HepG2 (cell line): ENCODE measurements around the gene TYMP. TPM values are rescaled to one million over a fixed set of nuclear protein-coding genes. Genes with fewer than 3 reads are reported as not detected.

Experiments used
- ATF7-NPFF ChIP-seq: sonication (generic); formaldehyde crosslinking; IDR thresholded peaks from 2 replicates; pipeline ENCODE4 v1.8.1; 2023; ENCODE audit warnings: mild to moderate bottlenecking, low read depth, missing genetic modification reagents, moderate library complexity
- CREM ChIP-seq, 2 experiments: sonication (generic) in 1 of 2; formaldehyde crosslinking in 1 of 2; IDR thresholded peaks; 2 replicates each; pipeline versions ENCODE4 v1.4.0 to v1.6.1; 2016 to 2020; ENCODE audit warnings: antibody characterized with exemption in 1 of 2, mild to moderate bottlenecking in 1 of 2, missing genetic modification reagents in 1 of 2
- DMAP1 ChIP-seq: IDR thresholded peaks from 2 replicates; pipeline ENCODE4 v1.6.1; 2016
- HDAC1 ChIP-seq: sonication (generic); formaldehyde crosslinking; IDR thresholded peaks from 2 replicates; pipeline ENCODE4 v1.5.1; 2020; ENCODE audit warnings: mild to moderate bottlenecking, missing genetic modification reagents
- JUNB ChIP-seq: sonication (generic); formaldehyde crosslinking; IDR thresholded peaks from 2 replicates; pipeline ENCODE4 v1.8.0; 2022; ENCODE audit warnings: missing genetic modification reagents, mild to moderate bottlenecking, borderline replicate concordance
- KLF13 ChIP-seq: sonication (generic); formaldehyde crosslinking; IDR thresholded peaks from 2 replicates; pipeline ENCODE4 v1.4.0; 2020; ENCODE audit warnings: mild to moderate bottlenecking, missing genetic modification reagents
- SALL1 ChIP-seq: sonication (generic); formaldehyde crosslinking; IDR thresholded peaks from 2 replicates; pipeline ENCODE4 v1.8.0; 2022; ENCODE audit warnings: mild to moderate bottlenecking, missing genetic modification reagents
- SMC3 ChIP-seq: IDR thresholded peaks from 2 replicates; pipeline ENCODE4 v1.6.1; 2011; ENCODE audit warnings: low read length, improper control_type of control experiment
- TRIM22 ChIP-seq: fragments of 450-650 bp; IDR thresholded peaks from 2 replicates; pipeline ENCODE4 v1.6.1; 2017
- TSC22D2 ChIP-seq: sonication (generic); formaldehyde crosslinking; IDR thresholded peaks from 2 replicates; pipeline ENCODE4 v1.5.1; 2020; ENCODE audit warnings: missing genetic modification reagents, mild to moderate bottlenecking, borderline replicate concordance
- ZKSCAN5 ChIP-seq: sonication (generic); formaldehyde crosslinking; IDR thresholded peaks from 2 replicates; pipeline ENCODE4 v1.5.1; 2020; ENCODE audit warnings: mild to moderate bottlenecking, missing genetic modification reagents
- ZMYM3 ChIP-seq: sonication (generic); formaldehyde crosslinking; IDR thresholded peaks from 2 replicates; pipeline ENCODE4 v1.5.1; 2020; ENCODE audit warnings: mild to moderate bottlenecking, missing genetic modification reagents
- ZNF253 ChIP-seq: sonication (generic); formaldehyde crosslinking; IDR thresholded peaks from 2 replicates; pipeline ENCODE4 v1.8.0; 2022; ENCODE audit warnings: mild to moderate bottlenecking, missing genetic modification reagents, borderline replicate concordance
- ZNF264 ChIP-seq: sonication (generic); formaldehyde crosslinking; IDR thresholded peaks from 2 replicates; pipeline ENCODE4 v1.4.0; 2020; ENCODE audit warnings: missing genetic modification reagents
- ZNF318 ChIP-seq: sonication (generic); formaldehyde crosslinking; IDR thresholded peaks from 2 replicates; pipeline ENCODE4 v1.4.0; 2020; ENCODE audit warnings: mild to moderate bottlenecking, missing genetic modification reagents
- ZNF558 ChIP-seq: sonication (generic); formaldehyde crosslinking; IDR thresholded peaks from 2 replicates; pipeline ENCODE4 v1.9.0; 2022; ENCODE audit warnings: mild to moderate bottlenecking, missing genetic modification reagents, borderline replicate concordance
- ZNF644 ChIP-seq: IDR thresholded peaks from 2 replicates; pipeline ENCODE4 v1.6.1; 2016; ENCODE audit warnings: low read depth
- ZNF7 ChIP-seq: IDR thresholded peaks from 2 replicates; pipeline ENCODE4 v1.6.1; 2016; ENCODE audit warnings: missing biosample characterization, missing genetic modification reagents
- ZNF746 ChIP-seq: sonication (generic); formaldehyde crosslinking; IDR thresholded peaks from 2 replicates; pipeline ENCODE4 v1.8.0; 2022; ENCODE audit warnings: mild to moderate bottlenecking, missing genetic modification reagents
- ZNF75D ChIP-seq: sonication (generic); formaldehyde crosslinking; IDR thresholded peaks from 2 replicates; pipeline ENCODE4 v1.8.1; 2023; ENCODE audit warnings: missing genetic modification reagents, mild to moderate bottlenecking, borderline replicate concordance
- ZNF839 ChIP-seq: sonication (generic); formaldehyde crosslinking; IDR thresholded peaks from 2 replicates; pipeline ENCODE4 v1.4.0; 2020; ENCODE audit warnings: missing genetic modification reagents, mild to moderate bottlenecking, borderline replicate concordance
- polyA plus RNA-seq, 8 experiments: library from polyadenylated mRNA; depleted of rRNA in 3 of 8; stranded (reverse) in 7 of 8; unstranded in 1 of 8; fragments of >200 nt; fragmentation: Illumina TruSeq in 4 of 8; extraction: Trizol in 4 of 8; gene quantifications; 2 replicates each; pipeline versions ENCODE4 v1.2.1 to v1.2.3, GENCODE V29; 2011 to 2016; ENCODE audit warnings: low read depth in 4 of 8, missing spikeins in 1 of 8, mixed read lengths in 1 of 8; ENCODE audit not compliant: insufficient read depth in 1 of 8
- total RNA-seq, 5 experiments: library from RNA; depleted of rRNA; stranded (reverse); fragments of >200 nt; fragmentation: Illumina TruSeq; extraction: Trizol; gene quantifications; 2 replicates each; pipeline ENCODE4 v1.2.3, GENCODE V29; 2016; ENCODE audit warnings: low read depth in 1 of 5

Gene TYMP
- total and polyA plus RNA-seq, 2 of the 13 experiments (the other 11 are each of a cell fraction or from before 2014, with no cell fraction given), result 3.9 to 4.3 TPM

GRCh38 chr22:50485221-50486131, 44.3 kb downstream of the TYMP start (continued):
- TF ChIP-seq ZNF318 (CRISPR knock-in tag) (peak; percentile 98; the same call in 1 of the 2 replicates), ZNF75D (CRISPR knock-in tag) (no peak), ATF7-NPFF (CRISPR knock-in tag) (0 out of 2 replicates have a peak, but pooled peaks have one; percentile 11), ZNF644 (0 out of 2 replicates have a peak, but pooled peaks have one; percentile 10), KLF13 (CRISPR knock-in tag) (no peak), SMC3 (no peak), ZNF253 (CRISPR knock-in tag) (no peak), ZNF7 (CRISPR knock-in tag) (no peak), ZKSCAN5 (CRISPR knock-in tag) (no peak), ZNF558 (CRISPR knock-in tag) (no peak), TRIM22 (no peak), HDAC1 (peak; percentile 67), CREM (IDR thresholded peaks at IDR 0.05) (no peak), CREM (CRISPR knock-in tag; IDR thresholded peaks at IDR 0.05) (no peak), JUNB (peak; percentile 79; the same call in 1 of the 2 replicates), ZNF839 (CRISPR knock-in tag) (no peak), ZNF746 (CRISPR knock-in tag) (no peak), DMAP1 (peak; percentile 38; the same call in 1 of the 2 replicates), ZMYM3 (0 out of 2 replicates have a peak, but pooled peaks have one; percentile 31), ZNF264 (0 out of 2 replicates have a peak, but pooled peaks have one; percentile 13), SALL1 (CRISPR knock-in tag) (peak; percentile 61; the same call in 1 of the 2 replicates), TSC22D2 (0 out of 2 replicates have a peak, but pooled peaks have one; percentile 30)
